ENCODE data around the gene EIF2D. TPM values are rescaled to one million over a fixed set of nuclear protein-coding genes. Genes with fewer than 3 reads are reported as not detected.

EIF2D gene
- total and polyA plus RNA-seq, 9 of the 15 experiments (the other 6 are each of a cell fraction or from before 2014, with no cell fraction given): 81.1 to 138 (median 93.9) TPM

- no peak for TF ChIP-seq ATF3 (IDR thresholded peaks at IDR 0.05)
- TF ChIP-seq ATF3 (CRISPR knock-in tag; conservative IDR thresholded peaks at IDR 0.05): 0 out of 2 replicates have a peak, but pooled peaks have one; percentile 29
- no peak for TF ChIP-seq KDM1A (IDR thresholded peaks at IDR 0.05)
- TF ChIP-seq ZBTB26 (CRISPR knock-in tag; IDR thresholded peaks at IDR 0.05): no peak
- TF ChIP-seq NCOA1 (IDR thresholded peaks at IDR 0.05; ENCODE audit: low read depth): 0 out of 2 replicates have a peak, but pooled peaks have one; percentile 60
- peak; percentile 79; the same call in 1 of the 2 replicates for TF ChIP-seq ZNF583 (CRISPR knock-in tag; IDR thresholded peaks at IDR 0.05)
- peak; percentile 12 for TF ChIP-seq NEUROD1 (IDR thresholded peaks at IDR 0.05; ENCODE audit: borderline replicate concordance, low read depth, low read length, partially characterized antibody)
- no peak for TF ChIP-seq ZBED1 (IDR thresholded peaks at IDR 0.05)
- TF ChIP-seq BCL6 (CRISPR knock-in tag; IDR thresholded peaks at IDR 0.05): peak; percentile 54; the same call in 1 of the 2 replicates
- no peak for TF ChIP-seq PHB (CRISPR knock-in tag; IDR thresholded peaks at IDR 0.05)
- peak; percentile 80; the same call in 1 of the 2 replicates for TF ChIP-seq SMARCE1 (IDR thresholded peaks at IDR 0.05)
- TF ChIP-seq TOE1 (IDR thresholded peaks at IDR 0.05; ENCODE audit: borderline replicate concordance): peak; percentile 36; the same call in 1 of the 2 replicates
- no peak for TF ChIP-seq TOE1 (CRISPR knock-in tag; IDR thresholded peaks at IDR 0.05; ENCODE audit: borderline replicate concordance, low read depth)
- peak in 1 of 2 experiments; percentile 72; a peak in 2 of 4 replicates for TF ChIP-seq TEAD1 (CRISPR knock-in tag; IDR thresholded peaks at IDR 0.05)
- TF ChIP-seq CREB1 (IDR thresholded peaks at IDR 0.05): no peak
- TF ChIP-seq CREB1 (CRISPR knock-in tag; IDR thresholded peaks at IDR 0.05): no peak
- peak; percentile 77 for TF ChIP-seq BACH1 (tag; IDR thresholded peaks at IDR 0.05)
- peak; percentile 80; the same call in 1 of the 2 replicates for TF ChIP-seq CEBPG (CRISPR knock-in tag; IDR thresholded peaks at IDR 0.05)
- no peak for TF ChIP-seq CEBPG (tag; conservative IDR thresholded peaks at IDR 0.05 in 1 of 2, IDR thresholded peaks at IDR 0.05 in 1 of 2)
- 0 out of 2 replicates have a peak, but pooled peaks have one; percentile 67 for TF ChIP-seq XRCC5 (IDR thresholded peaks at IDR 0.05; ENCODE audit: low read depth, low read length)
- peak; percentile 70; the same call in 1 of the 2 replicates for TF ChIP-seq PML (IDR thresholded peaks at IDR 0.05; ENCODE audit: low read length)
- no peak for TF ChIP-seq U2AF2 (optimal IDR thresholded peaks at IDR 0.05; ENCODE audit: low read depth, low read length)
- no peak for TF ChIP-seq ZNF224 (CRISPR knock-in tag; IDR thresholded peaks at IDR 0.05)
- peak; percentile 84 for TF ChIP-seq SOX6 (IDR thresholded peaks at IDR 0.05)
- TF ChIP-seq, protein P1, sequence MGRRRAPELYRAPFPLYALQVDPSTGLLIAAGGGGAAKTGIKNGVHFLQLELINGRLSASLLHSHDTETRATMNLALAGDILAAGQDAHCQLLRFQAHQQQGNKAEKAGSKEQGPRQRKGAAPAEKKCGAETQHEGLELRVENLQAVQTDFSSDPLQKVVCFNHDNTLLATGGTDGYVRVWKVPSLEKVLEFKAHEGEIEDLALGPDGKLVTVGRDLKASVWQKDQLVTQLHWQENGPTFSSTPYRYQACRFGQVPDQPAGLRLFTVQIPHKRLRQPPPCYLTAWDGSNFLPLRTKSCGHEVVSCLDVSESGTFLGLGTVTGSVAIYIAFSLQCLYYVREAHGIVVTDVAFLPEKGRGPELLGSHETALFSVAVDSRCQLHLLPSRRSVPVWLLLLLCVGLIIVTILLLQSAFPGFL (CRISPR knock-in tag; IDR thresholded peaks at IDR 0.05): no peak
- TF ChIP-seq, protein P2, sequence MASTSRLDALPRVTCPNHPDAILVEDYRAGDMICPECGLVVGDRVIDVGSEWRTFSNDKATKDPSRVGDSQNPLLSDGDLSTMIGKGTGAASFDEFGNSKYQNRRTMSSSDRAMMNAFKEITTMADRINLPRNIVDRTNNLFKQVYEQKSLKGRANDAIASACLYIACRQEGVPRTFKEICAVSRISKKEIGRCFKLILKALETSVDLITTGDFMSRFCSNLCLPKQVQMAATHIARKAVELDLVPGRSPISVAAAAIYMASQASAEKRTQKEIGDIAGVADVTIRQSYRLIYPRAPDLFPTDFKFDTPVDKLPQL (IDR thresholded peaks at IDR 0.05; ENCODE audit: extremely low read depth, insufficient read length): no peak
- no peak for TF ChIP-seq CHD4 (IDR thresholded peaks at IDR 0.05; ENCODE audit: insufficient read depth, insufficient replicate concordance, low read depth, low read length, poor library complexity, severe bottlenecking)
These were observed 36.9 kb downstream of the EIF2D start (continued) for GRCh38 chr1:206575165-206575893.
